Measurements from ENCODE around the gene RAB37.

The RAB37 gene

GRCh38 chr17:74728033-74728701 lies 8.9 kb upstream of the RAB37 start:
- no peak for DNase-seq (ENCODE audit: low read depth)

GRCh38 chr17:74728702-74729075 lies 8.4 kb upstream of the RAB37 start:
- DNase-seq (ENCODE audit: low read depth), result no peak

GRCh38 chr17:74729368-74729767 lies 7.7 kb upstream of the RAB37 start:
- no peak for DNase-seq (ENCODE audit: low read depth)

GRCh38 chr17:74729866-74730265 lies 7.2 kb upstream of the RAB37 start:
- no peak for DNase-seq (ENCODE audit: low read depth)

GRCh38 chr17:74730491-74731346 lies 6.3 kb upstream of the RAB37 start:
- DNase-seq (ENCODE audit: low read depth), result peak; percentile 66

GRCh38 chr17:74731347-74731605 lies 5.8 kb upstream of the RAB37 start:
- DNase-seq (ENCODE audit: low read depth), result no peak

- DNase-seq (ENCODE audit: low read depth), result no peak
Observed at GRCh38 chr17:74732042-74732867, 4.8 kb upstream of the RAB37 start.

- DNase-seq (ENCODE audit: low read depth), result no peak
Observed at GRCh38 chr17:74733365-74734122, 3.5 kb upstream of the RAB37 start.

GRCh38 chr17:74734256-74734655 lies 2.8 kb upstream of the RAB37 start:
- no peak for DNase-seq (ENCODE audit: low read depth)

- DNase-seq (ENCODE audit: low read depth), result no peak
Observed at GRCh38 chr17:74737299-74738050, 419 bp downstream of the RAB37 start.

GRCh38 chr17:74738051-74738996 lies 1.3 kb downstream of the RAB37 start:
- DNase-seq (ENCODE audit: low read depth), result peak; percentile 75

- DNase-seq (ENCODE audit: low read depth), result no peak
Observed at GRCh38 chr17:74739227-74739831, 2.3 kb downstream of the RAB37 start.

GRCh38 chr17:74740173-74740572 lies 3.1 kb downstream of the RAB37 start:
- no peak for DNase-seq (ENCODE audit: low read depth)

- no peak for DNase-seq (ENCODE audit: low read depth)
Observed at GRCh38 chr17:74740641-74741387, 3.8 kb downstream of the RAB37 start.

- DNase-seq (ENCODE audit: low read depth), result peak; percentile 58
Observed at GRCh38 chr17:74742153-74742515, 5.1 kb downstream of the RAB37 start.

GRCh38 chr17:74742978-74743545 lies 6.0 kb downstream of the RAB37 start:
- DNase-seq (ENCODE audit: low read depth), result no peak

- DNase-seq (ENCODE audit: low read depth), result no peak
Observed at GRCh38 chr17:74743755-74744154, 6.7 kb downstream of the RAB37 start.

- DNase-seq (ENCODE audit: low read depth), result no peak
Observed at GRCh38 chr17:74744349-74744713, 7.3 kb downstream of the RAB37 start.

Data from activated gamma-delta T cell treated with anti-CD3 and anti-CD28 coated beads, Interleukin-2, amount 50 U/mL, for 16 hours (primary cell).